ENCODE results near the gene MDK. TPM values are rescaled to one million over a fixed set of nuclear protein-coding genes. Genes with fewer than 3 reads are reported as not detected.
"Not testable (repeated sequence)": the region's sequence is repeated elsewhere in the genome, so short reads cannot be mapped to it uniquely, and the experiment has no call there.

The MDK gene
- total RNA-seq, 1 experiment from 2014 or later: 0.49 TPM

DNA sequence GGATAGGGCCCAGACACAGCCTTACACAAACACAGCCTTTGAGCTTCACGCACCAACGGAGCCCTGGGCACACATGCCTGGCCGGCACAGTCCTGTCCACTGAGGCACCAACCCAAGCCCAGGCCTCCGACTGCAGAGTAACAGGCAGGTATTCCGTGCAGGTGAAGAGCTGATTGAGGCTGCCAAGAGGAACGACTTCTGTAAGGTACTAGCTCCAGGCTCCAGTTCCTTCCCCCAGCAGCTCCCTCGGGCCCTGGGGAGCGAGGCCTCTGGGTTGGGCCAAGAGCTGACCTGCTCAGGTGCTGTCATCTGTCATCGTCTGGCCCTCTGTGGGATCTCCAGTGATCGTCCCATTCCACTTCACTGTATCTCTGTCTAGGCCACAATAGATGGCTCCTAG, 3.2 kb upstream of the MDK start:
- DNase-seq (ENCODE audit: unreplicated experiment): no peak
- intact Hi-C loops (cut with micrococcal nuclease): no loop called here
- Mint-ChIP-seq H3K27me3 (ENCODE audit: insufficient read depth, unreplicated experiment) (no peaks in the 10 kb centered on the region), H3K9me3 (ENCODE audit: unreplicated experiment) (no peaks in the 10 kb centered on the region), H3K36me3 (ENCODE audit: insufficient read depth, unreplicated experiment) (peaks cover 27% of the 10 kb centered on the region), H3K4me3 (ENCODE audit: unreplicated experiment) (no peak overlapping the region), H3K27ac (ENCODE audit: low read depth, unreplicated experiment) (no peak overlapping the region), H3K4me1 (ENCODE audit: insufficient read depth, unreplicated experiment) (no peaks in the 10 kb centered on the region)
- CTCF ChIA-PET: interaction anchor here (0.6 to 3.8 kb wide), 5 partner anchors 10 to 296 kb away, joined by 3 to 21 read pairs (median 6); no protein-coding TSS in a partner anchor
- BruUV-seq (replicated peaks): no TSS peak
- TF ChIP-seq, protein P1, sequence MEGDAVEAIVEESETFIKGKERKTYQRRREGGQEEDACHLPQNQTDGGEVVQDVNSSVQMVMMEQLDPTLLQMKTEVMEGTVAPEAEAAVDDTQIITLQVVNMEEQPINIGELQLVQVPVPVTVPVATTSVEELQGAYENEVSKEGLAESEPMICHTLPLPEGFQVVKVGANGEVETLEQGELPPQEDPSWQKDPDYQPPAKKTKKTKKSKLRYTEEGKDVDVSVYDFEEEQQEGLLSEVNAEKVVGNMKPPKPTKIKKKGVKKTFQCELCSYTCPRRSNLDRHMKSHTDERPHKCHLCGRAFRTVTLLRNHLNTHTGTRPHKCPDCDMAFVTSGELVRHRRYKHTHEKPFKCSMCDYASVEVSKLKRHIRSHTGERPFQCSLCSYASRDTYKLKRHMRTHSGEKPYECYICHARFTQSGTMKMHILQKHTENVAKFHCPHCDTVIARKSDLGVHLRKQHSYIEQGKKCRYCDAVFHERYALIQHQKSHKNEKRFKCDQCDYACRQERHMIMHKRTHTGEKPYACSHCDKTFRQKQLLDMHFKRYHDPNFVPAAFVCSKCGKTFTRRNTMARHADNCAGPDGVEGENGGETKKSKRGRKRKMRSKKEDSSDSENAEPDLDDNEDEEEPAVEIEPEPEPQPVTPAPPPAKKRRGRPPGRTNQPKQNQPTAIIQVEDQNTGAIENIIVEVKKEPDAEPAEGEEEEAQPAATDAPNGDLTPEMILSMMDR (IDR thresholded peaks at IDR 0.05; ENCODE audit: unreplicated experiment): no peak
- POLR2A ChIA-PET: interaction anchor here (0.9 kb wide), 1 partner anchor 13 kb away, joined by 4 read pairs; no protein-coding TSS in a partner anchor

GRCh38 chr11:46378811-46379481, 2.5 kb upstream of the MDK start:
- TF ChIP-seq, protein P1 (IDR thresholded peaks at IDR 0.05; ENCODE audit: unreplicated experiment): no peak
- H3K4me3 Mint-ChIP-seq (ENCODE audit: unreplicated experiment): no peak overlapping the region
- ChIA-PET POLR2A (no interaction called here), CTCF (interaction anchor here (0.6 to 3.8 kb wide), 4 partner anchors 10 to 296 kb away, joined by 3 to 21 read pairs (median 6); no protein-coding TSS in a partner anchor)
- DNase-seq (ENCODE audit: unreplicated experiment): no peak
- H3K9me3 Mint-ChIP-seq (ENCODE audit: unreplicated experiment): no peaks in the 10 kb centered on the region
- no peaks in the 10 kb centered on the region for H3K27me3 Mint-ChIP-seq (ENCODE audit: insufficient read depth, unreplicated experiment)
- H3K36me3 Mint-ChIP-seq (ENCODE audit: insufficient read depth, unreplicated experiment): peaks cover 27% of the 10 kb centered on the region
- no TSS peak for BruUV-seq (replicated peaks)
- no peak overlapping the region for H3K27ac Mint-ChIP-seq (ENCODE audit: low read depth, unreplicated experiment)
- no peaks in the 10 kb centered on the region for H3K4me1 Mint-ChIP-seq (ENCODE audit: insufficient read depth, unreplicated experiment)
- intact Hi-C loops (cut with micrococcal nuclease): no loop called here

- BruUV-seq (replicated peaks); H3K27ac Mint-ChIP-seq (ENCODE audit: low read depth, unreplicated experiment); H3K4me1 Mint-ChIP-seq (ENCODE audit: insufficient read depth, unreplicated experiment); H3K4me3 Mint-ChIP-seq (ENCODE audit: unreplicated experiment); POLR2A ChIA-PET; intact Hi-C loops (cut with micrococcal nuclease); DNase-seq (ENCODE audit: unreplicated experiment); H3K27me3 Mint-ChIP-seq (ENCODE audit: insufficient read depth, unreplicated experiment); H3K9me3 Mint-ChIP-seq (ENCODE audit: unreplicated experiment): not testable (repeated sequence)
- CTCF ChIA-PET: interaction anchor here (1.0 to 3.8 kb wide), 2 partner anchors 9 to 143 kb away, joined by 3 to 21 read pairs; no protein-coding TSS in a partner anchor
- H3K36me3 Mint-ChIP-seq (ENCODE audit: insufficient read depth, unreplicated experiment): peaks cover 26% of the 10 kb centered on the region
Observed at GRCh38 chr11:46379482-46380293, 1.8 kb upstream of the MDK start.

DNA sequence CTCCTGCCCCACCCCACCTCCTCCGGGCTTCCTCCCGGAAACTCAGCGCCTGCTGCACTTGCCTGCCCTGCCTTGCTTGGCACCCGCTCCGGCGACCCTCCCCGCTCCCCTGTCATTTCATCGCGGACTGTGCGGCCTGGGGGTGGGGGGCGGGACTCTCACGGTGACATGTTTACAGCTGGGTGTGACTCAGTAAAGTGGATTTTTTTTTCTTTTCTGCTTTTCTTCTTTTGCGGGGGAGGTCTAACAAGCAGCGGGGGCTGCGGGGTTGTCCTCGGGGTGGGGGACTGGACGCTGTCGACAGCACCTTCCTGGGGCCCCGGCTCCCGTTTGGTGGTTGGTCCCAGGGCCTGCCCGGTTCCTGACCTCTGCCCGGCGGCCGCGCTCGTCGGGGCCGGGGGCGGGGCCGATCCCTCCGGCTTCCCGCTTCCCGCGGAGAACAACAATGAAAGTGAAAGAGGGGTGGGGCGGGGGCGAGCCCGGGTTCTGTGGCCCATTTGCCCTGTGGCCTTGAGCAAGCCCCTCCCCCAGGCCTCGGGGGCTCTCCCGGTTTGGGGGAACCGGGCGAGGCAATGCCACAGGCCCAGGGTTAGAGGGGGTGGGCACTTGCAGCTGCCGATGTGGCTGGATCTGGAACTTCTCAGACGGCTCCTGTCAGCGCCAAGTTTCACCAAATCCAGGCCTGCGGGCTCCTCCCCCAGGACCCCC, 975 bp upstream of the MDK start:
- ChIA-PET CTCF (interaction anchor here (0.6 to 1.0 kb wide), 3 partner anchors 8 to 142 kb away, joined by 3 read pairs; no protein-coding TSS in a partner anchor), POLR2A (no interaction called here)
- Mint-ChIP-seq H3K4me1 (ENCODE audit: insufficient read depth, unreplicated experiment) (no peaks in the 10 kb centered on the region), H3K36me3 (ENCODE audit: insufficient read depth, unreplicated experiment) (peaks cover 20% of the 10 kb centered on the region), H3K27me3 (ENCODE audit: insufficient read depth, unreplicated experiment) (no peaks in the 10 kb centered on the region), H3K9me3 (ENCODE audit: unreplicated experiment) (no peaks in the 10 kb centered on the region), H3K4me3 (ENCODE audit: unreplicated experiment) (peak overlapping the region; percentile 61), H3K27ac (ENCODE audit: low read depth, unreplicated experiment) (no peak overlapping the region)
- TF ChIP-seq, protein P1 (IDR thresholded peaks at IDR 0.05; ENCODE audit: unreplicated experiment): no peak
- DNase-seq (ENCODE audit: unreplicated experiment): peak; percentile 50
- intact Hi-C loops (cut with micrococcal nuclease): no loop called here
- no TSS peak for BruUV-seq (replicated peaks)
